Brain microvascular endothelial cell (primary cell): ENCODE results near the gene TTBK1.

Experiments used
- DNase-seq: peaks from one replicate; pipeline ENCODE4 v3.0.0-alpha.2; 2020
- H3K27ac ChIP-seq: fragments of 250-450 bp; sonication (Bioruptor Pico); 2 replicates; pipeline ENCODE4 v1.5.1; 2020; ENCODE audit warnings: mild to moderate bottlenecking, moderate library complexity
- H3K27me3 ChIP-seq: fragments of 250-450 bp; sonication (Bioruptor Pico); replicated peaks from 2 replicates; pipeline ENCODE4 v1.5.1; 2020; ENCODE audit warnings: mild to moderate bottlenecking
- H3K36me3 ChIP-seq: fragments of 250-450 bp; sonication (Bioruptor Pico); replicated peaks from 2 replicates; pipeline ENCODE4 v1.5.1; 2020; ENCODE audit warnings: mild to moderate bottlenecking
- H3K4me3 ChIP-seq: 2 replicates; pipeline ENCODE4 v1.5.1; 2011; ENCODE audit warnings: low read depth, mild to moderate bottlenecking, control low read depth, low read length, moderate library complexity
- CTCF ChIP-seq: IDR thresholded peaks from 2 replicates; pipeline ENCODE4 v1.5.1; 2011; ENCODE audit warnings: low read depth, mild to moderate bottlenecking, moderate library complexity, low read length, control low read depth, inconsistent platforms; ENCODE audit errors: missing control alignments
- in situ Hi-C: cut with HindIII; loops from 2 replicates; pipeline ENCODE4 v1.10.0; 2017; ENCODE audit warnings: low sequenced_read_pairs, low pct_ligation_motif_present

The TTBK1 gene

DNA sequence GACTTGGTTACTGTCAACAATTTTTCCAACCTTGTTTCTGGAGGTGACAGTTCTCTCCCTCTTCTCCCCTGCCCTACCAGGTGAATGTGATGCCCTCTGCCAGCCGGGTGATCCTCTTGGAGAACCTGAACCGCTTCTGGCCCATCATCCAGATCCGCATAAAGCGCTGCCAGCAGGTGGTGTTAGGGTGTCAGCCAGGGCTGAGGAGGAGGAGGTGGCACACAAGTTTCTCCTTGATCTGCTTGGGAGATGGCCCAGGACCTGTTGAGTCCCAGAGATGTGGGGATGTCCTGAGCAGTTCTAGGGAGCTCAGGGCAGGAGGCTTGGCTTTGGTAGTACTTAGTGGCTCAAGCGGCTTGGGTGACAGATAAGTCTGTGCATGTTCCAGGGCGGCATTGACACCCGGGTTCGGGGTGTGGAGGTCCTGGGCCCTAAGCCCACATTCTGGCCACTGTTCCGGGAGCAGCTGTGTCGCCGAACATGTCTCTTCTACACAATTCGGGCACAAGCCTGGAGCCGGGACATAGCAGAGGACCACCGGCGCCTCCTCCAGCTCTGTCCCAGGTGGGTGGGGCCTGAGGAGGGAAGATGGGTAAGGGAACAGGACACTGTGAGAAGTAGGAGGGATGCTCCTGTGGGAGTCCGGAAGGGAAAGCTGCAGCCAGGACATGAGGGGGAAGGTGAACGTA is 40.1 kb upstream of the TTBK1 start:
- no peaks in the 10 kb centered on the region for H3K27me3 ChIP-seq
- peaks cover 10% of the 10 kb centered on the region for H3K36me3 ChIP-seq
- TF ChIP-seq CTCF, result no peak
- no peak for DNase-seq
- in situ Hi-C loops, result no loop called here
- H3K4me3 ChIP-seq, result no peak overlapping the region
- no peak overlapping the region for H3K27ac ChIP-seq

DNA sequence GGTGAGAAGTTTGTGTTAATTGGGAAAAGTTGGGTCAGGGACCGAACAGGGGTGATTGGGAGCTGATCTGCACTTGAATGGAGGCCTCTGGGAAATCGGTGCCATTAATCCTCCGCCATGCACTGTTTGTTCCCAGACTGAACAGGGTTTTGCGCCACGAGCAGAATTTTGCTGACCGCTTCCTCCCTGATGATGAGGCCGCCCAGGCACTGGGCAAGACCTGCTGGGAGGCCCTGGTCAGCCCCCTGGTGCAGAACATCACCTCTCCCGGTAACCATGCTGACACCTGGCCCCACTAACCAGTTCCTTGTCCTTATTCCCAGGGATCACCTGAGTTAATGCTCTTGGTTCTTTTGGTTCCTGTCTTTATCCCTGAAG is 39.6 kb upstream of the TTBK1 start:
- H3K4me3 ChIP-seq, result no peak overlapping the region
- in situ Hi-C loops, result no loop called here
- H3K36me3 ChIP-seq, result peaks cover 10% of the 10 kb centered on the region
- H3K27ac ChIP-seq, result no peak overlapping the region
- no peaks in the 10 kb centered on the region for H3K27me3 ChIP-seq
- DNase-seq, result no peak
- TF ChIP-seq CTCF, result no peak

GRCh38 chr6:43204271-43205105 is 38.8 kb upstream of the TTBK1 start:
- no peak overlapping the region for H3K27ac ChIP-seq
- no peak for DNase-seq
- H3K4me3 ChIP-seq, result no peak overlapping the region
- in situ Hi-C loops, result no loop called here
- TF ChIP-seq CTCF, result no peak
- H3K36me3 ChIP-seq, result peaks cover 10% of the 10 kb centered on the region
- H3K27me3 ChIP-seq, result no peaks in the 10 kb centered on the region

- TF ChIP-seq CTCF, result no peak
- Histone ChIP-seq H3K36me3 (peaks cover 1% of the 10 kb centered on the region), H3K27me3 (no peaks in the 10 kb centered on the region), H3K4me3 (no peak overlapping the region), H3K27ac (no peak overlapping the region)
- in situ Hi-C loops, result no loop called here
- DNase-seq, result no peak
Measured at GRCh38 chr6:43205849-43206248, 37.4 kb upstream of the TTBK1 start.

GRCh38 chr6:43207286-43207685 is 36.0 kb upstream of the TTBK1 start:
- in situ Hi-C loops, result no loop called here
- no peaks in the 10 kb centered on the region for H3K36me3 ChIP-seq

More at GRCh38 chr6:43207286-43207685, 36.0 kb upstream of the TTBK1 start:
- Histone ChIP-seq H3K27ac (no peak overlapping the region), H3K4me3 (no peak overlapping the region), H3K27me3 (no peaks in the 10 kb centered on the region)
- DNase-seq, result no peak
- no peak for TF ChIP-seq CTCF
